Neutrophil (primary cell): ENCODE data around the gene HJV.

Experiments used
- H3K27ac ChIP-seq: fragments of 200-600 bp; sonication (generic); 2 replicates; pipeline ENCODE4 v1.5.1; 2016; ENCODE audit warnings: mild to moderate bottlenecking, moderate library complexity
- H3K27me3 ChIP-seq: fragments of 200-600 bp; sonication (generic); 2 replicates; pipeline ENCODE4 v1.6.0; 2016; ENCODE audit warnings: mild to moderate bottlenecking
- H3K36me3 ChIP-seq: fragments of 200-600 bp; sonication (generic); 2 replicates; pipeline ENCODE4 v1.5.1; 2017
- H3K4me1 ChIP-seq, 2 experiments: fragments of 200-600 bp in 1 of 2; sonication (generic) in 1 of 2; 1 replicate in 1 of 2; 2 replicates in 1 of 2; pipeline versions ENCODE4 v1.5.1 to v1.6.1; 2013 to 2016; ENCODE audit warnings: low read depth in 1 of 2, low read length in 1 of 2, mild to moderate bottlenecking in 1 of 2, moderate library complexity in 1 of 2; ENCODE audit not compliant: control insufficient read depth in 1 of 2, insufficient read depth in 1 of 2
- H3K4me3 ChIP-seq, 2 experiments: fragments of 200-600 bp in 1 of 2; sonication (generic) in 1 of 2; 1 replicate in 1 of 2; 2 replicates in 1 of 2; pipeline ENCODE4 v1.5.1; 2013 to 2016; ENCODE audit warnings: low read depth in 1 of 2, low read length in 1 of 2, mild to moderate bottlenecking in 1 of 2, moderate library complexity in 1 of 2
- H3K9me3 ChIP-seq: fragments of 200-600 bp; sonication (generic); 2 replicates; pipeline ENCODE4 v1.5.1; 2016
- CTCF ChIP-seq: fragments of 200-600 bp; sonication (generic); IDR thresholded peaks from 2 replicates; pipeline ENCODE4 v1.5.1; 2016; ENCODE audit warnings: antibody characterized with exemption

Gene HJV

GRCh38 chr1:146021050-146021445 lies 487 bp downstream of the HJV start:
- Histone ChIP-seq H3K9me3 (no peaks in the 10 kb centered on the region), H3K27me3 (peaks cover 59% of the 10 kb centered on the region), H3K4me1 (peaks cover 13 to 15% of the 10 kb centered on the region in 2 experiments), H3K27ac (no peak overlapping the region), H3K4me3 (no peak overlapping the region), H3K36me3 (no peaks in the 10 kb centered on the region)
- no peak for TF ChIP-seq CTCF

- H3K36me3 ChIP-seq = no peaks in the 10 kb centered on the region
- H3K4me3 ChIP-seq = no peak overlapping the region
- H3K4me1 ChIP-seq = peaks cover 13 to 15% of the 10 kb centered on the region in 2 experiments
- H3K27ac ChIP-seq = no peak overlapping the region
- TF ChIP-seq CTCF = no peak
- no peaks in the 10 kb centered on the region for H3K9me3 ChIP-seq
- H3K27me3 ChIP-seq = peaks cover 59% of the 10 kb centered on the region
Measured at GRCh38 chr1:146020058-146021049, 1.2 kb downstream of the HJV start.

GRCh38 chr1:146019231-146020057 lies 2.1 kb downstream of the HJV start:
- H3K4me3 ChIP-seq = peak overlapping the region in 1 of 2 experiments; percentile 24
- H3K4me1 ChIP-seq = peaks cover 13 to 15% of the 10 kb centered on the region in 2 experiments
- peaks cover 58% of the 10 kb centered on the region for H3K27me3 ChIP-seq
- no peaks in the 10 kb centered on the region for H3K9me3 ChIP-seq
- H3K27ac ChIP-seq = no peak overlapping the region
- no peaks in the 10 kb centered on the region for H3K36me3 ChIP-seq
- TF ChIP-seq CTCF = no peak

GRCh38 chr1:146016891-146017290 lies 4.6 kb downstream of the HJV start:
- TF ChIP-seq CTCF = no peak
- Histone ChIP-seq H3K27ac (no peak overlapping the region), H3K36me3 (no peaks in the 10 kb centered on the region), H3K9me3 (no peaks in the 10 kb centered on the region), H3K27me3 (peaks cover 63% of the 10 kb centered on the region), H3K4me1 (peaks cover 13 to 15% of the 10 kb centered on the region in 2 experiments), H3K4me3 (no peak overlapping the region)

GRCh38 chr1:146013559-146013922 lies 8.0 kb downstream of the HJV start:
- Histone ChIP-seq H3K36me3 (no peaks in the 10 kb centered on the region), H3K27ac (no peak overlapping the region), H3K4me1 (no peaks in the 10 kb centered on the region), H3K27me3 (peaks cover 38% of the 10 kb centered on the region), H3K4me3 (no peak overlapping the region), H3K9me3 (no peaks in the 10 kb centered on the region)
- no peak for TF ChIP-seq CTCF
